GM21526 (cell line): Measurements from ENCODE around the gene FAM50B.

Experiments
- ATAC-seq: cut with Tn5 transposase; IDR thresholded peaks from one replicate; pipeline ENCODE4 v1.9.1; 2021; ENCODE audit warnings: moderate library complexity; ENCODE audit not compliant: unreplicated experiment, low FRiP score

FAM50B gene

GRCh38 chr6:3888153-3888957, 39.2 kb downstream of the FAM50B start:
- ATAC-seq: no peak

- ATAC-seq: no peak
These were observed 40.9 kb downstream of the FAM50B start for GRCh38 chr6:3890047-3890446.

DNA sequence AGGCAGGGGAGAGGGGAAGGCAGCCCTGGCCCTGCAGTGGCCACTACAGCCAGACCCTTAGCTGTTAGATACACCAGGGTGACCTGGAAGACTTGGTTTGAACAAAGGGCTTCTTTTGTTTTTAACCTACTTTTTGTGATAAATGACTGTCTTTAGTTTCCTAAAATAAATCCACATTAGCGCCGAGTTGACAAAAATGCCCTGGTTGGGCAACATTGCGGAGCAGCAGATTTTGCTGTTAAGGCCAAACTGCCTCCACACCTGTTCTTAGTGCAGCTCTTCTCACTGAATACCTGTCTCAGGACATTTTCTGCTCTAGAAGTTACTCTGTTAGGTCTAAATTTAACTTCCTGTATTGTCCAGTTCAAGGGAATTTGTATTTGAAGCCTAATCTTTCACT, 42.7 kb downstream of the FAM50B start:
- no peak for ATAC-seq

- no peak for ATAC-seq
These were observed 43.4 kb downstream of the FAM50B start for GRCh38 chr6:3892603-3893002.

DNA sequence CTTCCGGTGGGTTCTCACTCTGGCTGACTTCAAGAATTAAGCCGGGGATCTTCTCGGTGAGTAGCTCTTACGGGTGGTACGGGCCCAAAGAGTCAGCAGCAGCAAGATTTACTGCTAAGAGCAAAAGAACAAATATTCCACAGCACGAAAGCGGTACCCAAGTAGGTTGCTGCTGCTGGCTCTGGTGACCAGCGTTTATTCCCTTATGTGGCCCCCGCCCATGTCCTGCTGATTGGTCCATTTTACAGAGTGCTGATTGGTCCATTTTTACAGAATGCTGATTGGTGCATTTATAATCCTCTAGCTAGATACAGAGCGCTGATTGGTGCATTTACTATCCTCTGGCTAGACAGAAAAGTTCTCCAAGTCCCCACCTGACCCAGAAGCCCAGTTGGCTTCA, 44.3 kb downstream of the FAM50B start:
- no peak for ATAC-seq

DNA sequence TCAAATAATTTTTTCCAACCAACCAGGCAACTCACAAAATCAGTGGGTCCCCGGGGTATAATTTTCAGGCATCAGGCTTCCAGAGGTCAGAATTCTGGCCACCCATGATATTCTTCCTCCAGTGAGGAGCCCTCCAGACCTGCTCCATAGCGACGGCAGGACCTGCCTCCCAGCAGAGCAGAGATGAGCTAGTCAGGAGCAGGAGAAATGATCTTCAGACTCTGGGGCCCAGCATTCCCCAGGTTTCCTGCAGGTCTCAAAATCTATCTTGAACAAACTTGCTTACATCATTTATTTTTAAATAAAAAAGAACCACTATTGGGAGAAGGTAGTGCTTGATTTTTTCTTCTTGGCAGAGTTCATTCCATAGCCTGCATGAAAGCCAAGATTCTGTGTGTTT, 44.7 kb downstream of the FAM50B start:
- ATAC-seq: no peak

DNA sequence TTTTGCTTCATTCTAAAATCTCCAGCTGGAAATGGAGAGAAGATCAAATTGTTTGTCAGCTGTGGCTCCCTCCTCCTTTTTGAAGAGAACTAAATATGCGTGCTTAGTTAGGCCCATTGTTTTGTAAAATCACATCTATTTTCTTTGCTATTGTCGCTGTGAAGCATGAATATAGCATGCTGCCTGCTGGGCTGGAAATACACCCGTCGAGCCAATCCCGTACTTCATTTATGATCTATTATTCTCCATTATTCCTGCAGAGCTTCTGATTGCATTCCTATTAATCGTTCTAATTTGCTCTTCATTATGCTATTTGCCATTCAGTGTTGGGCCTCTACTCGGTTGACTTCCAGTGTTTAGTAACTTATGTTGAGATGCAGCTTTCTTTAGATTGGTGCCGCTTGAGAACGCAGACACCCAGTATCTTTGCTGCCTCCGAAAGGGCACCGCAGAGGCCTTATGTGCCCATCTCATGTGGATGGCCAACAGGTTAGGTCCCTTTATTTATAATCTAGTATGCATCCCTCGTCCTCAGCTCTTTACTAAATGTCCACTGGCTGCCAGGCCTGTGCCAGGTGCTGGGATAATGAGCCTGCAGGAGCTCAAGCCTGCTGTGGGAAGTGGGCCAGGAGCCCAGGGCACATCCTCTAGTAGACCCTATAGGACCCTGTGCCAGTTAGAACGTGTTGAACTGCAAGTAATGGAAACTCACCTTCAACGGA, 45.6 kb downstream of the FAM50B start:
- ATAC-seq: no peak

- ATAC-seq: no peak
These were observed 46.1 kb downstream of the FAM50B start for GRCh38 chr6:3895312-3895653.

DNA sequence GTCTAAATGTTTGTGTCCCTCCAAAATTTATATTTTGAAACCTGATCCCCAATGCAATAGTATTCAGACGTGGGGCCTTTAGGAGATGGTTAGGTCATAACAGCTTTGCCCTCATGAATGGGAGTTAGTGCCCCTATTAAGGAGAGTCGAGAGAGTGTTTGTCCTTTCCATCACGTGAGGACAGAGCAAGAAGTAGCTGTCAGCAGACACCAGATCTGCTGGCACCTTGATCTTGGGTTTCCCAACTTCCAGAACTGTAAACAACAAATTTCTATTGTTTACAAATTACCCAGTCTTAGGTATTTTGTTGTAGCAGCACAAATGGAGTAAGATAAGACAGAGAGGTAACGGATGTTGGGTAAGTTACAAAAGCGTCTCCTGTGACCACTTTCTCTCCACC, 46.6 kb downstream of the FAM50B start:
- ATAC-seq: no peak

- ATAC-seq: no peak
These were observed 49.3 kb downstream of the FAM50B start for GRCh38 chr6:3898265-3898994.

DNA sequence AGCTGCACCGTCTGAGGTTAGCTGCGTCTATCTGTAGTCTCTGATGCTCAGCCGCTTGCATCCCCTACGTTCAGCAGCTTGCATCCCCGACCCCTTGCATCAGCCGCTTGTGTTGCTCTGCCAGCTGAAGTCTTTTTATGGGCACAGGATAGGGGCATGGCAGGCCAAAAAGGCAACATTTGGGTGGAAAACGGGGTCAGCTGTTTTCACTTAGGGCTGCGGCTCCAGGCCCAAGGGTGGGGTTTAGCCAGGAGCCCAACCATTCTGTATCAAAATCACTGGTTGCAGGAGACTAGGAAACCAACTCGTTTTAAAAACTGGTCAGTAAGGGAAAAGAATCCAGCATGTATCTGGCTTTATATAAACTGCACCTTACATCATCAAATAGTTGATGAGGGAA, 49.9 kb downstream of the FAM50B start:
- ATAC-seq: no peak

DNA sequence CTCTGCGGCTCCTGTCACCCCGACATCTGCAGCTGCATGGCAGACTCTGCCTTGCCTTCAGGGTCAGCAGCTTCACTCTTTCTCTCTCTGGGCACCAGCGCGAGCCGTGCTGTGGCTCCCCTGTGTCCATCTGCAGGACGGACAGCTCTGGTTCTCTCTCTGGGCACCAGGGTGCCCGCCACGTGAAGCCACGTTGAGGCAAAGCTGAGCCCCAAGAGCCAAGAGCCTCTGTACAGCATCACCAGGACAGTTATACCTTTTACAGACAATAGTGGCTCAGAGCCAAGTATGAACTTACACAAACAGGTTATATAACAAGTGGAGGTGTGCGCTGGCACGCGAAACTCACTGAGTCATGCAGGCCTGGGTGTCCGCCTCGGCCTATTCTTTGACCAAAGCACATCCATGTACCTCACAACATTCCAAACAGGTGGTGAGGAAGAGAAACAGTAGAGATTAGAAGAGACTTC, 50.8 kb downstream of the FAM50B start:
- ATAC-seq: no peak
